ENCODE measurements around the gene GNA12.

Gene GNA12

DNA sequence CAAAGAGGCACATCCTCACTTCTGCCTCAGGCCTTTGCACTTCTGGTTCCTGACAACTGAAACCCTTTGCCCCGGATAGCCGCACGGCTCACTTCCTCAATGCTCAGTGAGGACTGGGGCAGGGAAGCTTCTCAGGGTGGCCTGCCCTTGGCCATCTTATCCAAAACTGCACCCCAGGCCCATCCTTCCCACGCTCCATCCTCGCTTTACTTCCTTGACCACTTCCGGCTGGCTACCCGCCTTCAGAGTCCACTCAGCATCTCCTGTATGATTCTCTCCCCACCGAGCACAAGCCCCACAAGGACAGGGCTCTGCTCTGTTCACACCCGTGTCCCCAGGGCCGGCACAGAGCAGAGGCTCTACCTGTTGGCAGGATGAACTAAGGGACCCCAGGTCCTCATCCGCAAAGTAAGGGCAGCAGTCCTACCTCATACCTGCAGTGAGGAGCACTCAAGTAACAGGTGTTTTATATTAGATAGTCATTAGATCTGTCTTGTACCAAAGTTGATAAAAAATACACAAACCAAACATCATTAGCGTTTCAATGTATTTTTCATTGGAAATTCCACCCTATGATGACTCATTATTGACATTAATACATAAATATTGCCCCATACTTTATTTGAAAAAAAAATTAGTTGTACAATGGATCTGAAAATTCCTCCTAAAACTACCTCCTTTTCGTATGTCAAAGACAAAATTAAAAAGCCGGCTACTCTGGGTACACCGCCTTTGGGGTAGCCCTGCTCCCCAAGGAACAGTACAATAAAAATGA is 35.0 kb downstream of the GNA12 start:
- Histone ChIP-seq H4K20me1 (no peaks in the 10 kb centered on the region; the same call in 1 of the 2 replicates), H3K4me2 (peak overlapping the region; percentile 70), H3K36me3 (peaks cover 26% of the 10 kb centered on the region), H3K4me3 (no peak overlapping the region), H3K4me1 (peaks cover 81% of the 10 kb centered on the region), H3K27me3 (no peaks in the 10 kb centered on the region), H3K27ac (peak overlapping the region; percentile 66), H3K9me3 (no peaks in the 10 kb centered on the region), H3K9ac (no peak overlapping the region)
- TF ChIP-seq Cebpa-rat (IDR thresholded peaks at IDR 0.05): no peak

DNA sequence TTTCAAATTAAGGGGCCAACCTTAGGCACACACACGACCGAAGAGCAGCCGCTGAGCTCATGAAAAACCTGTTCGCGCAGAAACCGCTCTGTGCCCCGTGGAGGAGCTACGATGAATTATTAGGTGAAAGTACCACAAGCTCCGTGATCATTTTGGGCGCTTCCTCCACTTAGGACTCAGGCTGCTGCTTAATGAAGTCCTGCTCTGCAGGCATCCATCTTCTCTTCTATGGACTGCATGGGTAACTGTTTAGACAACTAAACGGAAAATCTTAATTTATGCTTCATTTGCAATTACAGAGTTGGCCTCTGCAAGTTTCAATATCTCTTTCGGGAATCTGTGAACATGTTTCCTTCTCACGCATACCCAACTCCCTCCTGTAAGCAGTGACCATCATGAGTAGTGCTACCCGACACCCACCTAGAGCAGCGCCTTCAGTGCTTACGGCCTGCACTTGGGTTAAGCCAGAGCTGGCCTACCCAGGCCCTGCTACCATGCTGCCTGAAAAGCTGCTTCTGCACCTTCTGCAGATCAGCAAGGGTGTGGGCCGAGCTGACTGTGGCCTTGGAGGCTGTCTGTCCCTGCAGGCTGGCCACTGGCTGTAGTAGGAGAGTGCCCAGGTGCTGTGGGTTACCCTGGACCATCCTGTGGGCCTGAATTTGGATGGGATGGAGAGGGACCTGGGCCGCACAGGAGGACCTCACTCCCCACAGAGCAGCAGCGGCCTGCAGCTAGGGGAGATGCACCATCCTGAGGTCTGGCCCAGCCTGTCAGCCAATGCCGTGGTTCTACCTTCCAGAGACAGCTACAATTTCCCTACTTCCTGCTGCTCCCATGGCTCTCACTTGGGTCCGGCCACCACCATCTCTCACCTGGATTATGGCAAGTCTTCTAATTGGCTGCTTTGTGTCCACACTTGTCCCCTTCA is 36.0 kb downstream of the GNA12 start:
- Histone ChIP-seq H3K9ac (peak overlapping the region; percentile 1; the same call in 1 of the 2 replicates), H3K27me3 (no peaks in the 10 kb centered on the region), H4K20me1 (peaks cover 2% of the 10 kb centered on the region; the same call in 1 of the 2 replicates), H3K4me1 (peaks cover 81% of the 10 kb centered on the region), H3K4me3 (no peak overlapping the region), H3K9me3 (no peaks in the 10 kb centered on the region), H3K4me2 (peak overlapping the region; percentile 70), H3K27ac (peak overlapping the region; percentile 66), H3K36me3 (peaks cover 34% of the 10 kb centered on the region)
- TF ChIP-seq Cebpa-rat (IDR thresholded peaks at IDR 0.05): no peak

DNA sequence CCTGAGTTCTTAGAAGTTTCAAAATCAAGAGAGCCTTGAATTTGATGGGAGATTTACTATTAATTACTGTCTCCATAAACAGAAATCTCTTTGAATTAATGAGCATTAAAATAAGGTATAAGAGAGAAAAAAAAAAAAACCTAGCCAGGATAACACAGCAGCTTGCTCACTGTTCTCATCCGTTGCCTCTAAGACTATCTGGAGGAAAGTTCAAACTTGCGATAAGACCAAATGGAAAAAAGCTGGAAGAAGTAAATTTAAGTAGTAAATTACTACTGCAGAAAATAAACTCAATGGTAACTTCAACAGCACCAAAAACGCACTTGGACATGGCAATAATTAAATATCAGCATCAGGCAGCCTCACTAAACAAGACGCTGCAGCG is 36.7 kb downstream of the GNA12 start:
- Histone ChIP-seq H4K20me1 (peaks cover 8% of the 10 kb centered on the region; the same call in 1 of the 2 replicates), H3K36me3 (peaks cover 39% of the 10 kb centered on the region), H3K4me2 (peak overlapping the region; percentile 70), H3K4me1 (peaks cover 81% of the 10 kb centered on the region), H3K9me3 (no peaks in the 10 kb centered on the region), H3K4me3 (no peak overlapping the region), H3K27ac (no peak overlapping the region), H3K27me3 (no peaks in the 10 kb centered on the region), H3K9ac (no peak overlapping the region)
- TF ChIP-seq Cebpa-rat (IDR thresholded peaks at IDR 0.05): no peak

DNA sequence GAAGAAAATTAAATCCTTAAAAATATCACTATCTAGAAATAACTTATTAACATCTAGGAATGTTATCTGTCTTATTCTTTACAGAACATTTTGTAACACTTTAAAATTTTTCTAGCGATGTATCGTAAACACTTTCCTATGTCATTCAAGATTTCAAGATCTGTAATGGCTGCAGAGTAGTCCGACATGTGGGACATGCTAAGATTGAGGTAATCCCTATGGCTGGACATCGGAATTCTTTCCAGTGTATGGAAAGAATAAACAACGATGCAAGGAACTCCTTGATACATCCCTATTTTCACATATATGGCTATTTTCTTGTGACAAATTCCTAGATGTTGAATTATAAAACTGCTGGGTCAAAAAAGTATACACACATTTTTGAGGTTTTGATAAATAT is 37.5 kb downstream of the GNA12 start:
- no peak overlapping the region for H3K4me3 ChIP-seq
- no peak for TF ChIP-seq Cebpa-rat (IDR thresholded peaks at IDR 0.05)
- no peaks in the 10 kb centered on the region for H3K9me3 ChIP-seq
- H4K20me1 ChIP-seq: peaks cover 11% of the 10 kb centered on the region; the same call in 1 of the 2 replicates
- H3K4me2 ChIP-seq: no peak overlapping the region
- no peak overlapping the region for H3K27ac ChIP-seq
- no peak overlapping the region for H3K9ac ChIP-seq
- H3K36me3 ChIP-seq: peaks cover 39% of the 10 kb centered on the region
- H3K4me1 ChIP-seq: peaks cover 81% of the 10 kb centered on the region
- no peaks in the 10 kb centered on the region for H3K27me3 ChIP-seq

DNA sequence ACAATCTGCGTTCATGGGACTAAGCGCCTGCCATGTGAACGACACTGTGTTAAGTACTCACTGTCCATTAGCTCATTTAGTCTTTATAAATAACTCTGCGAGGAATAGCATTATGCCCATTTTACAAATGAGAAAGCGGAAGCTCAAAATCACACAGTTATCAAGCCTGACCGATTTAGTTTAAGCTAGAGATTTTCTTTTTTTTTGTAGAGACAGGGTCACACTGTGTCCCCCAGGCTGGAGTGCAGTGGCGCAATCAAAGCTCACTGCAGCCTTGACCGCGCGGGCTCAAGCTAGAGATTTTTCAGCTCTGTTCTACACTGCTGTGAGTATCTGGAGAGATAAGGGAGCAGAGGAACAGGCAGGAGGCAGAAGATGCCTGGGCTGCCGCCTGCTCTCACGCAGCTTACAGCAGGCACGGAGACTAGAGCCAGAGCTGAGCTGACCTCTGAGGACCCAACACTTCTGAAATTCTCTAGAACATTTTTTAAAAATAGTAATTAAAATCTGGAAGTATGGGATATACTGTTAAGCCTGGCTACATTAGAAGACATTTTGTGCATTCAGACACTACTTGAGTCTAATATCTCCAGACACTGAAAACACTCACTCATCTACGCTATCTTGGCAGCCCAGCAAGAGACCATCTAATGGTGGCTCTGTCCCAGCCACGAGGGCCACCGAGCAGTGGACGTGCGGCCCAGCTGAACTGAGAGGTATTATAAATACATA is 38.7 kb downstream of the GNA12 start:
- no peak for TF ChIP-seq Cebpa-rat (IDR thresholded peaks at IDR 0.05)
- Histone ChIP-seq H3K4me1 (peaks cover 81% of the 10 kb centered on the region), H3K36me3 (peaks cover 45% of the 10 kb centered on the region), H3K4me3 (no peak overlapping the region), H3K27me3 (no peaks in the 10 kb centered on the region), H4K20me1 (peaks cover 23% of the 10 kb centered on the region; the same call in 1 of the 2 replicates), H3K9me3 (0 out of 2 replicates have a peak, but pooled peaks cover 7% of the 10 kb centered on the region), H3K4me2 (no peak overlapping the region), H3K27ac (no peak overlapping the region), H3K9ac (no peak overlapping the region)

DNA sequence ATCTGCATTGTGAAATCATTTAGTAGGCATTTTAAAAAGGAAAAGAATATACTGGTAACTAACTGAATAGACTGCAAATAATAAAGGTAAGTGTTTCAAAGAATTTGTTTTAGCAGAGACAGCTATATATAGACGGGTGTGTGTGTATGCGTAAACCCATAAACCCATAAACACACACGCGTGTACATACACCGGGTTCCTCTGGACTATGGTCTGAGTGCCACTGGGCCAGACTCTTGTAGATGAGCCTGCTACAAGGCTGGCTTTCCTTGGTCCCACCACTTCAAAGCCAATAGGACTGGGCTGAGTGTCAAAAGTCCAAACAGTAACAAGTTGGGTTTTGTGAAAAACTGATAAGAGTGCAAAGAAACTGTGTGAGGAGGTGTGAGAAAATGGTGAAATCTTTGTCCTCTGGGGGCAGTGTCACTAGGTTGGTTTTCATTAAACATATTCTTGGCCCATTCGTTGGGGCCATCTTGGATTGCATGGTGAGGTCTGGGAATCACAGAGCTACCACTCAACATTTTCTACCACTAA is 39.8 kb downstream of the GNA12 start:
- Histone ChIP-seq H3K36me3 (peaks cover 50% of the 10 kb centered on the region), H3K9me3 (0 out of 2 replicates have a peak, but pooled peaks cover 11% of the 10 kb centered on the region), H3K4me1 (peaks cover 81% of the 10 kb centered on the region), H3K4me2 (no peak overlapping the region), H4K20me1 (peaks cover 33% of the 10 kb centered on the region; the same call in 1 of the 2 replicates), H3K27ac (no peak overlapping the region), H3K9ac (no peak overlapping the region), H3K27me3 (no peaks in the 10 kb centered on the region), H3K4me3 (no peak overlapping the region)
- TF ChIP-seq Cebpa-rat (IDR thresholded peaks at IDR 0.05): no peak

DNA sequence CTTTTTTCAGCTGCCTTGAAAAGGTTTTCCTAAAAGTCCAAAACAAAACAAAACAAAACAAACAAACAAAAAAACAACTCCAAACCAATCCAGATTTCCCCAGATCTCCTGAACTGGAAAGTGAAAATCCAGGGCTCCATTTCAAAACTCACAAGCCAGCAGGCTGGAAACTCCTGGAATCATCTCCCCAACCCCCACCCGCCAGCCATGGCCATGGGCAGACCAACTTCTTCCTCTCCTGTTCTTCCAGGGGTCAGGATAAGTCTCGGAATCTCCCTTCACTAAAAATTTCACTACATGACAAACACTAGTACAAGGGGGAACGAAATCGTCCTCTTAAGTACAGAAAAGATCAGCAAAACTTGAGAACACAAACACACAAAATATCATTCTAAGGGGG is 40.4 kb downstream of the GNA12 start:
- peak overlapping the region; percentile 61; the same call in 1 of the 2 replicates for H3K4me2 ChIP-seq

DNA sequence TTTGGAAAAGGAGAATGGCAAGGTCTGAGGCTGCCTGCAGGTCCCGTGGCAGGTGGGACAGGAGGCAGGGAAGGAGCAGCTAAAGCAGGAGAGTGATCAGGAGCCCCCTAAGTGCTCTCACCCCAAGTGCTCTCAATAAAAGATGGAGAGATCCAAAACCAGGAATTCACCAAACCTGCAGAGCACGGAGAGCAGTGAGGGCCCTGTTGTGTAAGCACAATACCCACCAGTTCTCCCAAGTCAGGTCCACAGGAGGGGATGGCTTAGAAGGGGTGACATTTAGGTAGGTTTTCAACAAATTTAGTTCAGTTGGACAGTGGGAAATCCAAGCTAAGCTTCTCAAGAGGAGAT is 40.8 kb downstream of the GNA12 start:
- Histone ChIP-seq H3K36me3 (peaks cover 46% of the 10 kb centered on the region), H3K4me3 (no peak overlapping the region), H3K9ac (no peak overlapping the region; the same call in 1 of the 2 replicates), H3K4me1 (peaks cover 75% of the 10 kb centered on the region), H3K27ac (peak overlapping the region; percentile 57; the same call in 1 of the 2 replicates), H3K9me3 (0 out of 2 replicates have a peak, but pooled peaks cover 11% of the 10 kb centered on the region), H3K27me3 (no peaks in the 10 kb centered on the region), H4K20me1 (peaks cover 37% of the 10 kb centered on the region; the same call in 1 of the 2 replicates), H3K4me2 (peak overlapping the region; percentile 61)
- TF ChIP-seq Cebpa-rat (IDR thresholded peaks at IDR 0.05): no peak

More for the DNA sequence above, 40.4 kb downstream of the GNA12 start:
- H4K20me1 ChIP-seq: peaks cover 37% of the 10 kb centered on the region; the same call in 1 of the 2 replicates
- 0 out of 2 replicates have a peak, but pooled peaks cover 11% of the 10 kb centered on the region for H3K9me3 ChIP-seq
- peaks cover 80% of the 10 kb centered on the region for H3K4me1 ChIP-seq
- H3K4me3 ChIP-seq: no peak overlapping the region
- H3K9ac ChIP-seq: no peak overlapping the region
- H3K36me3 ChIP-seq: peaks cover 50% of the 10 kb centered on the region
- no peak for TF ChIP-seq Cebpa-rat (IDR thresholded peaks at IDR 0.05)
- peak overlapping the region; percentile 57; the same call in 1 of the 2 replicates for H3K27ac ChIP-seq
- no peaks in the 10 kb centered on the region for H3K27me3 ChIP-seq

All from BLaER1 (cell line).